NCI-H2171 (cell line): ENCODE measurements around the gene PDZD4.

Experiments
- DNase-seq: peaks from one replicate; lab custom pipeline; 2025; lab: John Stamatoyannopoulos, UW

PDZD4 gene

GRCh38 chrX:153805436-153805835 is 24.9 kb downstream of the PDZD4 start:
- no peak for DNase-seq

GRCh38 chrX:153804621-153805020 is 25.7 kb downstream of the PDZD4 start:
- DNase-seq, result no peak

GRCh38 chrX:153804100-153804595 is 26.2 kb downstream of the PDZD4 start:
- no peak for DNase-seq

GRCh38 chrX:153803211-153804099 is 26.9 kb downstream of the PDZD4 start:
- no peak for DNase-seq

- DNase-seq, result no peak
Observed at GRCh38 chrX:153802513-153803045, 27.8 kb downstream of the PDZD4 start.

- DNase-seq, result no peak
Observed at GRCh38 chrX:153801669-153802068, 28.7 kb downstream of the PDZD4 start.

- no peak for DNase-seq
Observed at GRCh38 chrX:153800746-153801145, 29.6 kb downstream of the PDZD4 start.

- no peak for DNase-seq
Observed at GRCh38 chrX:153800177-153800722, 30.1 kb downstream of the PDZD4 start.

GRCh38 chrX:153799326-153799725 is 31.0 kb downstream of the PDZD4 start:
- DNase-seq, result no peak

GRCh38 chrX:153797415-153798015 is 32.8 kb downstream of the PDZD4 start:
- no peak for DNase-seq

- no peak for DNase-seq
Observed at GRCh38 chrX:153794897-153795816, 35.2 kb downstream of the PDZD4 start.

- peak; percentile 87 for DNase-seq
Observed at GRCh38 chrX:153794018-153794896, 36.1 kb downstream of the PDZD4 start, which contains the start of the genes IDH3G and SSR4. Gene IDH3G (minus strand): TSS chrX:153794375. CDS start chrX:153794326, 49 bp downstream. Gene SSR4 (plus strand): TSS chrX:153794668. CDS start chrX:153794688, 20 bp downstream.

- DNase-seq, result no peak
Observed at GRCh38 chrX:153793291-153793690, 37.1 kb downstream of the PDZD4 start.

- DNase-seq, result no peak
Observed at GRCh38 chrX:153792368-153792767, 38.0 kb downstream of the PDZD4 start.

GRCh38 chrX:153791104-153791852 is 39.1 kb downstream of the PDZD4 start:
- DNase-seq, result no peak

- DNase-seq, result no peak
Observed at GRCh38 chrX:153789654-153790053, 40.7 kb downstream of the PDZD4 start.

GRCh38 chrX:153786669-153787068 is 43.7 kb downstream of the PDZD4 start:
- DNase-seq, result no peak

GRCh38 chrX:153784325-153784967 is 45.9 kb downstream of the PDZD4 start:
- no peak for DNase-seq

GRCh38 chrX:153783378-153784013 is 46.8 kb downstream of the PDZD4 start:
- no peak for DNase-seq
